ENCODE results near the gene SH3RF3.

SH3RF3 gene

GRCh38 chr2:109162999-109163398, 34.0 kb downstream of the SH3RF3 start:
- DNase-seq (ENCODE audit: low read depth) = no peak
- no peak overlapping the region for H3K4me3 ChIP-seq (ENCODE audit: low read length)
- no peak for TF ChIP-seq CTCF (IDR thresholded peaks at IDR 0.05; ENCODE audit: insufficient read depth, low read depth, low read length, missing control alignments)

GRCh38 chr2:109164311-109164710, 35.3 kb downstream of the SH3RF3 start:
- no peak overlapping the region for H3K4me3 ChIP-seq (ENCODE audit: low read length)
- TF ChIP-seq CTCF (IDR thresholded peaks at IDR 0.05; ENCODE audit: insufficient read depth, low read depth, low read length, missing control alignments) = no peak
- DNase-seq (ENCODE audit: low read depth) = no peak

- no peak for TF ChIP-seq CTCF (IDR thresholded peaks at IDR 0.05; ENCODE audit: insufficient read depth, low read depth, low read length, missing control alignments)
- DNase-seq (ENCODE audit: low read depth) = no peak
- no peak overlapping the region for H3K4me3 ChIP-seq (ENCODE audit: low read length)
These were observed 35.8 kb downstream of the SH3RF3 start for GRCh38 chr2:109164739-109165221.

GRCh38 chr2:109166811-109167210, 37.8 kb downstream of the SH3RF3 start:
- H3K4me3 ChIP-seq (ENCODE audit: low read length) = no peak overlapping the region
- peak; percentile 17 for DNase-seq (ENCODE audit: low read depth)
- TF ChIP-seq CTCF (IDR thresholded peaks at IDR 0.05; ENCODE audit: insufficient read depth, low read depth, low read length, missing control alignments) = no peak

GRCh38 chr2:109168086-109168485, 39.1 kb downstream of the SH3RF3 start:
- no peak overlapping the region for H3K4me3 ChIP-seq (ENCODE audit: low read length)
- no peak for TF ChIP-seq CTCF (IDR thresholded peaks at IDR 0.05; ENCODE audit: insufficient read depth, low read depth, low read length, missing control alignments)
- DNase-seq (ENCODE audit: low read depth) = no peak

GRCh38 chr2:109168716-109169115, 39.7 kb downstream of the SH3RF3 start:
- no peak overlapping the region for H3K4me3 ChIP-seq (ENCODE audit: low read length)
- no peak for TF ChIP-seq CTCF (IDR thresholded peaks at IDR 0.05; ENCODE audit: insufficient read depth, low read depth, low read length, missing control alignments)
- no peak for DNase-seq (ENCODE audit: low read depth)

GRCh38 chr2:109170645-109171044, 41.6 kb downstream of the SH3RF3 start:
- no peak for DNase-seq (ENCODE audit: low read depth)
- H3K4me3 ChIP-seq (ENCODE audit: low read length) = no peak overlapping the region
- TF ChIP-seq CTCF (IDR thresholded peaks at IDR 0.05; ENCODE audit: insufficient read depth, low read depth, low read length, missing control alignments) = no peak
